Esophagus squamous epithelium (tissue), 5 donors: ENCODE results near the gene DNER. TPM values are rescaled to one million over a fixed set of nuclear protein-coding genes. Genes with fewer than 3 reads are reported as not detected.

Experiments
- DNase-seq: peaks from one replicate; lab custom pipeline; 2025; lab: John Stamatoyannopoulos, UW
- H3K27ac ChIP-seq, 4 donors: fragments of 200-600 bp; sonication (generic); one replicate each; pipeline ENCODE4 v1.5.1; 2016 to 2019; ENCODE audit warnings: mild to moderate bottlenecking in 1 of 4
- H3K27me3 ChIP-seq, 4 donors: fragments of 200-600 bp; sonication (generic); 1 replicate in 3 of 4; 2 replicates in 1 of 4; pipeline versions ENCODE4 v1.5.1 to v1.6.0; 2017 to 2021; ENCODE audit warnings: antibody characterized with exemption in 1 of 4
- H3K36me3 ChIP-seq, 3 donors: fragments of 200-600 bp; sonication (generic); one replicate each; pipeline ENCODE4 v1.5.1; 2016 to 2019
- H3K4me1 ChIP-seq, 3 donors: fragments of 200-600 bp; sonication (generic); one replicate each; pipeline ENCODE4 v1.5.1; 2017 to 2019
- H3K4me3 ChIP-seq, 4 donors: fragments of 200-600 bp; sonication (generic); 1 replicate in 3 of 4; 2 replicates in 1 of 4; pipeline ENCODE4 v1.5.1; 2016 to 2019; ENCODE audit warnings: mild to moderate bottlenecking in 2 of 4, moderate library complexity in 1 of 4
- H3K9me3 ChIP-seq, 3 donors: fragments of 200-600 bp; sonication (generic); one replicate each; pipeline ENCODE4 v1.5.1; 2016 to 2019
- POLR2A ChIP-seq, 4 donors: fragments of 450-650 bp; IDR thresholded peaks; one replicate each; pipeline ENCODE4 v1.6.1; 2017; ENCODE audit warnings: antibody characterized with exemption in 4 of 4, mild to moderate bottlenecking in 4 of 4, moderate library complexity in 3 of 4
- WGBS, 2 donors: methylation state at CpG; one replicate each; pipeline ENCODE4 v1.1.5; 2018; 5-methylcytosine and 5-hydroxymethylcytosine counted together
- intact Hi-C: fragments of 100-400 bp; cut with DNase I; formaldehyde crosslinking; loops from one replicate; pipeline ENCODE4 v1.15.0; 2022
- total RNA-seq, 4 donors: library from RNA; depleted of rRNA; stranded (reverse); fragments of >200 nt; gene quantifications; one replicate each; pipeline ENCODE4 v1.1.0, GENCODE V29; 2016
- TF ChIP-seq, protein P1 (sequence below), 6 experiments: fragments of 450-650 bp in 4 of 6; fragments of 200-600 bp in 2 of 6; sonication (generic) in 2 of 6; IDR thresholded peaks; one replicate each; pipeline ENCODE4 v1.5.1; 2016 to 2019; ENCODE audit warnings: antibody characterized with exemption in 6 of 6, mild to moderate bottlenecking in 4 of 6, moderate library complexity in 4 of 6
- donor health status: DM: yes; HTN: yes; CAD: no.

The DNER gene
- total RNA-seq, 4 donors from 2014 or later = 0.27 to 2.5 (median 0.91) TPM

DNA sequence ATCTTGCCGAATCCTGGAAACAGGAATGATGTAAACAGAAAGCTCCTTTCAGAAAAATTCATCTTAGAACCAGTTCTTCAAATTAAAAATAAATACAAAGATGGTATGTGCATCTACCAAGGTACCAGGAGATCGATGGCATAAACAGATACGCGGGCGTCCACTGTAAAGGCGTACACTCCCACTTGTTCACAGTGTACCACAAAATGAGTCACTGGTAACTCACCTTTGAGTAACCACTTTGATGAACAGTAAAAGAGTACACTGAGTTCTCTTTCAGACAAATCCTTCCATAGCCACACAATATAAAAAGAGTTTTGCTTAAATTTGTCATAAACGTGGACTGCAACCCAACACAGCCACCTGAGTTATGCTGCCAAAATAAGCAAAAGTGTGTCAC is 128.3 kb downstream of the DNER start:
- Histone ChIP-seq H3K4me1 (peaks cover 0 to 12% (median 3%) of the 10 kb centered on the region in 3 donors), H3K4me3 (no peak overlapping the region), H3K36me3 (no peaks in the 10 kb centered on the region), H3K9me3 (no peaks in the 10 kb centered on the region), H3K27me3 (peaks cover 0 to 65% (median 0%) of the 10 kb centered on the region in 4 donors), H3K27ac (no peak overlapping the region)
- 37 to 54% methylated on average over 7 of the region's 7 CpGs for WGBS, 2 donors
- no peak for TF ChIP-seq POLR2A (IDR thresholded peaks at IDR 0.05)
- TF ChIP-seq, protein P1, sequence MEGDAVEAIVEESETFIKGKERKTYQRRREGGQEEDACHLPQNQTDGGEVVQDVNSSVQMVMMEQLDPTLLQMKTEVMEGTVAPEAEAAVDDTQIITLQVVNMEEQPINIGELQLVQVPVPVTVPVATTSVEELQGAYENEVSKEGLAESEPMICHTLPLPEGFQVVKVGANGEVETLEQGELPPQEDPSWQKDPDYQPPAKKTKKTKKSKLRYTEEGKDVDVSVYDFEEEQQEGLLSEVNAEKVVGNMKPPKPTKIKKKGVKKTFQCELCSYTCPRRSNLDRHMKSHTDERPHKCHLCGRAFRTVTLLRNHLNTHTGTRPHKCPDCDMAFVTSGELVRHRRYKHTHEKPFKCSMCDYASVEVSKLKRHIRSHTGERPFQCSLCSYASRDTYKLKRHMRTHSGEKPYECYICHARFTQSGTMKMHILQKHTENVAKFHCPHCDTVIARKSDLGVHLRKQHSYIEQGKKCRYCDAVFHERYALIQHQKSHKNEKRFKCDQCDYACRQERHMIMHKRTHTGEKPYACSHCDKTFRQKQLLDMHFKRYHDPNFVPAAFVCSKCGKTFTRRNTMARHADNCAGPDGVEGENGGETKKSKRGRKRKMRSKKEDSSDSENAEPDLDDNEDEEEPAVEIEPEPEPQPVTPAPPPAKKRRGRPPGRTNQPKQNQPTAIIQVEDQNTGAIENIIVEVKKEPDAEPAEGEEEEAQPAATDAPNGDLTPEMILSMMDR (IDR thresholded peaks at IDR 0.05) = no peak
- no peak for DNase-seq
- intact Hi-C loops = loop anchor here (5.0 kb wide), 1 partner anchor 154 kb away; no protein-coding TSS in a partner anchor

DNA sequence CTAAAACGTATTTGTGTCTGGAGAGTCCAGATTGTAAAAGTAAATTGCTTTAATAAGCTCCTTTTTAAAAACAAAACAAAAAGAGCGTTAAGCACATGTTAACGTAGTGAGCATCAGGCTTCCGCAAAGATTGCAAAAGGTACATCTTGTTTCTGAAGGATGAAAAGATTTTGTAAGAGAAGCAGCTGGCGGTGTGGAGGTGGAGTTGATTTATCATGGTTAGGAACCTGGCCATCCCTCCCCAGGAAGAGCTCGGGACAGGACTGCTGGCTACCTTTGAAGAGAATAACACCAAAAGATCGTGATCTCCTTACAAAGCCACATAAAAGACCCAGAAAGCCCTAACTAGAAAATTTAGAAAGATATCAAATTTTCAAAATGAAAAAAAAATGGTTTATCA is 132.2 kb downstream of the DNER start:
- H3K4me1 ChIP-seq = peaks cover 0 to 9% (median 3%) of the 10 kb centered on the region in 3 donors
- no peak overlapping the region for H3K4me3 ChIP-seq
- DNase-seq = no peak
- no peaks in the 10 kb centered on the region for H3K36me3 ChIP-seq
- 73 to 81% methylated on average over 7 of the region's 7 CpGs for WGBS, 2 donors
- peaks cover 0 to 73% (median 0%) of the 10 kb centered on the region in 4 donors for H3K27me3 ChIP-seq
- intact Hi-C loops = no loop called here
- no peak overlapping the region for H3K27ac ChIP-seq
- TF ChIP-seq POLR2A (IDR thresholded peaks at IDR 0.05) = no peak
- TF ChIP-seq, protein P1 (IDR thresholded peaks at IDR 0.05) = no peak
- H3K9me3 ChIP-seq = no peaks in the 10 kb centered on the region

DNA sequence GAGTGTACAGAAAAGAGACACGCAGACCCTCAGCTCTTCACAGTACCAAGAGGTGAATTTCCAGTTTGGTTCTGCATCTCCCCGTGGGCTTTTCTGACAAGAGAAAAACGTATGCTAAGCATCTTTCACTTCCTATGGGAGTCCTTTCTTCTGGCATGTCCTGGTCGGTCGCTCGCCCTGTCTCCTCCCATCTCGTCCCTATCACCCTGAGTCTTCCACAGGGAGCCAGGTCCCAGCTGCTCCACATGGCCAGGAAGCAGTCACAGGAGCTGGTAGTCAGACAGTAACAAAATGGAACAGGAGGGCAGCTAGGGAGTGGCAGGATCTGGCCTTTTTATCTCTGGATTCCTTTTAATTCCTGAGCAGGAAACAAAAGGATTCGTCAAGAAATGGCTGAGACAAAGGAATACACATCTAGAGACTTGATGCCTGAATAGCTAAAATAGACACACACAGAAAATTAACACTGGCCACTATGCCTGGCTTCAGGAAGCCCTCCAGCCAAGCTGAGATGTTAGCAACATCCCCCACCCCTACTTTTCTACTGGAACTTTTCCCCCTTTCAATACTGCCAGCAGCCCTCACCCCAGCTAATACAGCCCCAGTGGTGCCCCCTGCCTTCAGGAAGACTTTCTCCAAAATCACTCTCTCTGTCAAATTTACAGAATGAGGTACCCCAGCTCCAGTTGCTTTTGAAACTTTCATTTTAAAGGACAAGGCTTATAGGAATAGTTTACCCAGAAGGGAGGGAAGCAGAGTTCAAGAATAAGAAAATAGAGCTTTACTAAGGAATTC is 136.1 kb downstream of the DNER start:
- Histone ChIP-seq H3K27me3 (peaks cover 0 to 49% (median 0%) of the 10 kb centered on the region in 4 donors), H3K4me3 (no peak overlapping the region), H3K4me1 (no peaks in the 10 kb centered on the region), H3K36me3 (no peaks in the 10 kb centered on the region), H3K9me3 (no peaks in the 10 kb centered on the region), H3K27ac (no peak overlapping the region)
- intact Hi-C loops = no loop called here
- no peak for DNase-seq
- WGBS, 2 donors = 49 to 52% methylated on average over 7 to 8 of the region's 8 CpGs
- TF ChIP-seq, protein P1 (IDR thresholded peaks at IDR 0.05) = no peak
- no peak for TF ChIP-seq POLR2A (IDR thresholded peaks at IDR 0.05)

DNA sequence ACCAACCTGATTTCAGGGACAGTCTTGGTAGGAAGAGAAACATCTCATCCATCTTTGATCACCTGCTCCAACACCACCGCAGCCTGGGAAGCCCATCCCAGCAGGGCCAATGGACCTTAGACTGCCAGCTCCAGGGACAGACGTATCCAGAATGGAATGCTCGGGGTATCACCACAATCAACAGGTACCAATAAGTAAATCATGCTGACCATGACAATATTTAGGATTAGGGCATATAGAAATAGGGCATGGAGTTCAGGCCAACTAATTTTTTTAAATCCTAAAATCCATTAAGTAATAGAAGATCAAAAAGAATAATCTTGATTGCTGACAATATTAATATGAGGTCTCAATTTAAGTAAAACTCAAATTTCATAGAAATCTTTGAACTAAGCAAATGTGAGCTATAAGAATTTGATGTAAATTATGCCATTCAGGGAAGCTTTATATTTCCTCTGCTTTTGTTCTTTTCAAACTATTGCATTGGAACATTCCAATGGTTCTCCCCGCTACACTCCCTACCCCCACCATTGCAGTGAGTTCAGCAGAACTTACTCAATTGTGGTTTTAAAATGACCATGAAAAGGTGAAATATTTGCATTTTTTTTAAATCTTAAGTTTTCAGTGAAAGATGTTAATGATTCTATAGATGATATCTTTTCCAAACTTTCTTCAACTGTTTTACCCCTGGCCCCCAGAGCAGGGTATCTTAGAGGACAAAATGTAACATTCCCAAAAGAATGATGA is 138.6 kb downstream of the DNER start:
- intact Hi-C loops = no loop called here
- Histone ChIP-seq H3K27ac (no peak overlapping the region), H3K27me3 (peaks cover 0 to 31% (median 0%) of the 10 kb centered on the region in 4 donors), H3K9me3 (no peaks in the 10 kb centered on the region), H3K4me1 (no peaks in the 10 kb centered on the region), H3K4me3 (no peak overlapping the region), H3K36me3 (no peaks in the 10 kb centered on the region)
- TF ChIP-seq, protein P1 (IDR thresholded peaks at IDR 0.05) = no peak
- TF ChIP-seq POLR2A (IDR thresholded peaks at IDR 0.05) = no peak
- 85 to 96% methylated on average over 3 to 4 of the region's 4 CpGs for WGBS, 2 donors
- no peak for DNase-seq
